ENCODE data around the gene TRIM62.

The TRIM62 gene

DNA sequence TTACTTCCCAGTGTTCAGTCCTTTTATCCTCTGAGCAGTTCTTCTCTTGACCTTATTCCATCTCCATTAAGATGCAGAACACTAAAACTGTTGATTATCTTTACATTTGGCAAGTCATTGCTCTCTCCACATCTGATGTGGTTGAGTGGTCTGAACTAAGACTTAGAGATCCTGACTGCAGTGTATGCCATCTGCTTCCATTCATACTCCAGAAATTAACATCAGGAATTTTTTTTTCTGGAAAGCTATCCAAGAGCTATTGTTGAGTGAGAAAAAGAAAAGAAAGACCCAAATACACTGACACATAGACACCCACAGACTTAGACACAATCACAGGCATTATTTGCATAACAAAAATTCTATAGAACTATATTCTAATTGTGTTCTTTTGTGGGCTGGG, 3.7 kb upstream of the TRIM62 start:
- Histone ChIP-seq H3K9me3 (replicated peaks; ENCODE audit: insufficient read depth, low read length) (no peaks in the 10 kb centered on the region), H3F3A (ENCODE audit: insufficient read depth, low read length) (peaks cover 7% of the 10 kb centered on the region; the same call in 1 of the 2 replicates), H4K20me1 (ENCODE audit: insufficient read depth, low read length) (no peaks in the 10 kb centered on the region), H2AFZ (ENCODE audit: low read length) (no peak overlapping the region), H3K9ac (ENCODE audit: low read length) (no peak overlapping the region), H3K9me2 (replicated peaks; ENCODE audit: insufficient read depth, low read length) (no peaks in the 10 kb centered on the region), H3K4me2 (ENCODE audit: low read depth, low read length) (no peak overlapping the region), H3K79me2 (ENCODE audit: low read length) (no peaks in the 10 kb centered on the region), H3K27ac (ENCODE audit: low read length) (no peak overlapping the region), H3K36me3 (replicated peaks; ENCODE audit: insufficient read depth, low read length) (no peaks in the 10 kb centered on the region), H3K4me3 (ENCODE audit: low read length) (no peak overlapping the region), H3K4me1 (ENCODE audit: low read length) (0 out of 2 replicates have a peak, but pooled peaks cover 6% of the 10 kb centered on the region), H3K27me3 (replicated peaks; ENCODE audit: insufficient read depth, low read length) (0 out of 2 replicates have a peak, but pooled peaks cover 3% of the 10 kb centered on the region)
- DNase-seq, result no peak
- TF ChIP-seq EZH2phosphoT487 (IDR thresholded peaks at IDR 0.05; ENCODE audit: low read length), result no peak
- TF ChIP-seq, protein P1, sequence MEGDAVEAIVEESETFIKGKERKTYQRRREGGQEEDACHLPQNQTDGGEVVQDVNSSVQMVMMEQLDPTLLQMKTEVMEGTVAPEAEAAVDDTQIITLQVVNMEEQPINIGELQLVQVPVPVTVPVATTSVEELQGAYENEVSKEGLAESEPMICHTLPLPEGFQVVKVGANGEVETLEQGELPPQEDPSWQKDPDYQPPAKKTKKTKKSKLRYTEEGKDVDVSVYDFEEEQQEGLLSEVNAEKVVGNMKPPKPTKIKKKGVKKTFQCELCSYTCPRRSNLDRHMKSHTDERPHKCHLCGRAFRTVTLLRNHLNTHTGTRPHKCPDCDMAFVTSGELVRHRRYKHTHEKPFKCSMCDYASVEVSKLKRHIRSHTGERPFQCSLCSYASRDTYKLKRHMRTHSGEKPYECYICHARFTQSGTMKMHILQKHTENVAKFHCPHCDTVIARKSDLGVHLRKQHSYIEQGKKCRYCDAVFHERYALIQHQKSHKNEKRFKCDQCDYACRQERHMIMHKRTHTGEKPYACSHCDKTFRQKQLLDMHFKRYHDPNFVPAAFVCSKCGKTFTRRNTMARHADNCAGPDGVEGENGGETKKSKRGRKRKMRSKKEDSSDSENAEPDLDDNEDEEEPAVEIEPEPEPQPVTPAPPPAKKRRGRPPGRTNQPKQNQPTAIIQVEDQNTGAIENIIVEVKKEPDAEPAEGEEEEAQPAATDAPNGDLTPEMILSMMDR (IDR thresholded peaks at IDR 0.05; ENCODE audit: low read length), result no peak
- no peak for TF ChIP-seq EZH2 (optimal IDR thresholded peaks at IDR 0.05; ENCODE audit: low read depth, low read length)

DNA sequence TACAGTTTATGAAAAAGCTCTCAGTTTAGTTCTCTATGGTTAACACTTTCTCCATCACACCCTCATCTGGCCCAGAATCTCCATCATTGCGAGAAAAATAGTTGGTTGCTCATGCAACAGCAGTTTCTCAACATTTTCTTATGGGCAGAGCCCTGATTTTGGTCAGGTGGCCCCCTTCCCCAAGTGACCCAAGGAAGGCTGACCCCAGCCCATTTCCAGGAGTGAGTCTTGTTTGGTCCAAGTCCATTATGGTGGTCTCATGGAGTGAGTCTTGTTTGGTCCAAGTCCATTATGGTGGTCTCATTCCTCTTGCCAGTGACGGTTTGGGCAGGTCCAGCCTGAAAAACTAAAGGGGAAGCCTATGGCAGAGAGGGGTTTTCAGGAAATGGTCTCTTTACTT, 1.5 kb upstream of the TRIM62 start:
- no peaks in the 10 kb centered on the region for H3K9me2 ChIP-seq (replicated peaks; ENCODE audit: insufficient read depth, low read length)
- no peak overlapping the region for H3K27ac ChIP-seq (ENCODE audit: low read length)
- H3K27me3 ChIP-seq (replicated peaks; ENCODE audit: insufficient read depth, low read length), result 0 out of 2 replicates have a peak, but pooled peaks cover 3% of the 10 kb centered on the region
- H2AFZ ChIP-seq (ENCODE audit: low read length), result no peak overlapping the region
- H4K20me1 ChIP-seq (ENCODE audit: insufficient read depth, low read length), result no peaks in the 10 kb centered on the region
- DNase-seq, result no peak
- H3K79me2 ChIP-seq (ENCODE audit: low read length), result no peaks in the 10 kb centered on the region
- TF ChIP-seq EZH2 (optimal IDR thresholded peaks at IDR 0.05; ENCODE audit: low read depth, low read length) (no peak), EZH2phosphoT487 (IDR thresholded peaks at IDR 0.05; ENCODE audit: low read length) (no peak)
- TF ChIP-seq, protein P1 (IDR thresholded peaks at IDR 0.05; ENCODE audit: low read length), result no peak
- H3K9me3 ChIP-seq (replicated peaks; ENCODE audit: insufficient read depth, low read length), result no peaks in the 10 kb centered on the region
- H3K4me2 ChIP-seq (ENCODE audit: low read depth, low read length), result no peak overlapping the region
- H3K4me1 ChIP-seq (ENCODE audit: low read length), result peaks cover 9% of the 10 kb centered on the region; the same call in 1 of the 2 replicates
- H3F3A ChIP-seq (ENCODE audit: insufficient read depth, low read length), result peaks cover 7% of the 10 kb centered on the region; the same call in 1 of the 2 replicates
- no peaks in the 10 kb centered on the region for H3K36me3 ChIP-seq (replicated peaks; ENCODE audit: insufficient read depth, low read length)
- H3K9ac ChIP-seq (ENCODE audit: low read length), result no peak overlapping the region
- no peak overlapping the region for H3K4me3 ChIP-seq (ENCODE audit: low read length)

DNA sequence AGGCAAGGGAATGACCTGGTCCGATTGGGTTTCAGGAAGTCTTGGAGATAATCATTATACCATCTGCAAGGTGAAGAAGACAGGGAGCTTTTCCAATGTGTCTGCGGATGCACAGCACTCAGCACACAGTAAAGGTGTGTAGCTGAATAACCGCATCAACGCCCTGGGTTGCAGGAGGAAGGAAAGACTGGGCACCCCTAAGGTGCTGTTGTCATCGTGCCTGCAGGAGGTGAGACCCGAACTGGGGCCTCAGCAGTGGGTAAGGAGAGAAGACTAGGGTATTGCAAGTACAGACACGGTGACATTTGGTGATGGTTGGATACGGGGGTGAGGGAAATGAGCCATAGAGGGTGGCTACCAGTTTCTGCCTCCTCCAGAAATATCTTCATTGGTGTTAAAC, 1.1 kb upstream of the TRIM62 start:
- H3K27ac ChIP-seq (ENCODE audit: low read length), result no peak overlapping the region
- no peak for TF ChIP-seq EZH2phosphoT487 (IDR thresholded peaks at IDR 0.05; ENCODE audit: low read length)
- TF ChIP-seq EZH2 (optimal IDR thresholded peaks at IDR 0.05; ENCODE audit: low read depth, low read length), result no peak
- TF ChIP-seq, protein P1 (IDR thresholded peaks at IDR 0.05; ENCODE audit: low read length), result no peak
- H3K4me1 ChIP-seq (ENCODE audit: low read length), result peaks cover 9% of the 10 kb centered on the region; the same call in 1 of the 2 replicates
- H2AFZ ChIP-seq (ENCODE audit: low read length), result no peak overlapping the region
- H3K79me2 ChIP-seq (ENCODE audit: low read length), result no peaks in the 10 kb centered on the region
- no peak overlapping the region for H3K9ac ChIP-seq (ENCODE audit: low read length)
- no peak for DNase-seq
- H3K9me3 ChIP-seq (replicated peaks; ENCODE audit: insufficient read depth, low read length), result no peaks in the 10 kb centered on the region
- H3K27me3 ChIP-seq (replicated peaks; ENCODE audit: insufficient read depth, low read length), result 0 out of 2 replicates have a peak, but pooled peaks cover 3% of the 10 kb centered on the region
- no peak overlapping the region for H3K4me3 ChIP-seq (ENCODE audit: low read length)
- H3K9me2 ChIP-seq (replicated peaks; ENCODE audit: insufficient read depth, low read length), result no peaks in the 10 kb centered on the region
- H3K36me3 ChIP-seq (replicated peaks; ENCODE audit: insufficient read depth, low read length), result no peaks in the 10 kb centered on the region
- no peaks in the 10 kb centered on the region for H4K20me1 ChIP-seq (ENCODE audit: insufficient read depth, low read length)
- H3K4me2 ChIP-seq (ENCODE audit: low read depth, low read length), result no peak overlapping the region
- peaks cover 7% of the 10 kb centered on the region; the same call in 1 of the 2 replicates for H3F3A ChIP-seq (ENCODE audit: insufficient read depth, low read length)
